ENCODE data around the gene MUS81. TPM values are rescaled to one million over a fixed set of nuclear protein-coding genes. Genes with fewer than 3 reads are reported as not detected.

MUS81 gene
- total and polyA plus RNA-seq, 2 of the 13 experiments (the other 11 are each of a cell fraction or from before 2014, with no cell fraction given) = 25.6 to 30.2 TPM

DNA sequence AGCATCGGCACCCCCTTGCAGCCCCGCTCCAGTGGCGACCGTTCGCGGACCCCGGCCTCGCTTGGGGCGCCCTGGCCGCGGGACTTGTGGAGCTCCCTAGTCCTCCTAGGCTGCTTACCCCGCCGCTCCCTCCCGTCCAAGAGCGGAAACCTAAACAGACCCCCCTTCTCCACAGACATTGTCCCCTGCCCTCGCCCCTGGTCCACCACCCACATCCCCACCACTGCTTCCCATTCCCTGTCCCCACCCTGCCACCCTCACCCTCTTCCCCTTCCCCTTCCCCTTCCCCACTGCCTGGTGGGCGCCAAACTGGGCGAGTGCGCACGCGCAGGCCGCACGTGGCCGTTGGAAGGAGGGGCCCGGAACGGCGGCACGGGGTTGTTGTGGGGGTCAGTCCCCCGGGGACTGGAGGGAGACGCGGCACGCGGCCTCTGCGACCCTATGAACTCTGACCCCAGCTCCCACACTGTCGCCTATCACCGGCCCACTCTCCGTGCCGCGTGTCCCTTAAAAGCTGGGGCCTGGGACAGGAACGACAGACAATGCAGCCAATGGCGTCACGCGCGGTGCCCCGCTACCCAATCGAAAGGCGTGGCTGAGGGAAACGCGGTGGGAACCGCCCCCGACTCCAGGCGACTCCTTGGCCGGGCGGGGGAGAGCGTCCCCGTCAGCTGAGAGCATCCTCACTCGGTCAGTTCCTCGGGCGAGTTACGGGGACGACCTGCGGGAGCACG, 26.8 kb upstream of the MUS81 start, which contains the start of gene SNX32 (continued):
- peak; percentile 97 for TF ChIP-seq ZFP91 (CRISPR knock-in tag; IDR thresholded peaks at IDR 0.05; ENCODE audit: borderline replicate concordance)
- TF ChIP-seq SP2 (CRISPR knock-in tag; IDR thresholded peaks at IDR 0.05) = peak; percentile 52
- TF ChIP-seq KDM3A (CRISPR knock-in tag; IDR thresholded peaks at IDR 0.05; ENCODE audit: low read depth) = no peak
- TF ChIP-seq ZNF609 (CRISPR knock-in tag; IDR thresholded peaks at IDR 0.05; ENCODE audit: borderline replicate concordance) = no peak
- TF ChIP-seq ZNF251 (CRISPR knock-in tag; IDR thresholded peaks at IDR 0.05) = no peak
- no peak for TF ChIP-seq NCOR1 (IDR thresholded peaks at IDR 0.05; ENCODE audit: borderline replicate concordance, low read length)
- TF ChIP-seq, protein P1, sequence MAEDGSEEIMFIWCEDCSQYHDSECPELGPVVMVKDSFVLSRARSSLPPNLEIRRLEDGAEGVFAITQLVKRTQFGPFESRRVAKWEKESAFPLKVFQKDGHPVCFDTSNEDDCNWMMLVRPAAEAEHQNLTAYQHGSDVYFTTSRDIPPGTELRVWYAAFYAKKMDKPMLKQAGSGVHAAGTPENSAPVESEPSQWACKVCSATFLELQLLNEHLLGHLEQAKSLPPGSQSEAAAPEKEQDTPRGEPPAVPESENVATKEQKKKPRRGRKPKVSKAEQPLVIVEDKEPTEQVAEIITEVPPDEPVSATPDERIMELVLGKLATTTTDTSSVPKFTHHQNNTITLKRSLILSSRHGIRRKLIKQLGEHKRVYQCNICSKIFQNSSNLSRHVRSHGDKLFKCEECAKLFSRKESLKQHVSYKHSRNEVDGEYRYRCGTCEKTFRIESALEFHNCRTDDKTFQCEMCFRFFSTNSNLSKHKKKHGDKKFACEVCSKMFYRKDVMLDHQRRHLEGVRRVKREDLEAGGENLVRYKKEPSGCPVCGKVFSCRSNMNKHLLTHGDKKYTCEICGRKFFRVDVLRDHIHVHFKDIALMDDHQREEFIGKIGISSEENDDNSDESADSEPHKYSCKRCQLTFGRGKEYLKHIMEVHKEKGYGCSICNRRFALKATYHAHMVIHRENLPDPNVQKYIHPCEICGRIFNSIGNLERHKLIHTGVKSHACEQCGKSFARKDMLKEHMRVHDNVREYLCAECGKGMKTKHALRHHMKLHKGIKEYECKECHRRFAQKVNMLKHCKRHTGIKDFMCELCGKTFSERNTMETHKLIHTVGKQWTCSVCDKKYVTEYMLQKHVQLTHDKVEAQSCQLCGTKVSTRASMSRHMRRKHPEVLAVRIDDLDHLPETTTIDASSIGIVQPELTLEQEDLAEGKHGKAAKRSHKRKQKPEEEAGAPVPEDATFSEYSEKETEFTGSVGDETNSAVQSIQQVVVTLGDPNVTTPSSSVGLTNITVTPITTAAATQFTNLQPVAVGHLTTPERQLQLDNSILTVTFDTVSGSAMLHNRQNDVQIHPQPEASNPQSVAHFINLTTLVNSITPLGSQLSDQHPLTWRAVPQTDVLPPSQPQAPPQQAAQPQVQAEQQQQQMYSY (CRISPR knock-in tag; IDR thresholded peaks at IDR 0.05) = no peak
- TF ChIP-seq ZNF772 (CRISPR knock-in tag; IDR thresholded peaks at IDR 0.05) = no peak
- TF ChIP-seq NFYC (CRISPR knock-in tag; IDR thresholded peaks at IDR 0.05) = peak; percentile 55; the same call in 1 of the 2 replicates
- no peak for TF ChIP-seq ZNF782 (CRISPR knock-in tag; IDR thresholded peaks at IDR 0.05; ENCODE audit: borderline replicate concordance)
- no peak for TF ChIP-seq IRF2 (CRISPR knock-in tag; IDR thresholded peaks at IDR 0.05)

All from HepG2 (cell line).